ENCODE measurements around the gene ERICH6B.
"Not testable (repeated sequence)": the region's sequence is repeated elsewhere in the genome, so short reads cannot be mapped to it uniquely, and the experiment has no call there.

Gene ERICH6B

GRCh38 chr13:45659536-45659935, 44.0 kb upstream of the ERICH6B start:
- no peaks in the 10 kb centered on the region for H3K79me2 ChIP-seq (ENCODE audit: insufficient read depth, low read length)
- H3K4me3 ChIP-seq (ENCODE audit: insufficient read depth, low read length, poor library complexity, severe bottlenecking) = no peak overlapping the region
- H3F3A ChIP-seq (ENCODE audit: insufficient read depth) = no peaks in the 10 kb centered on the region
- H3K27me3 ChIP-seq (ENCODE audit: low read length) = no peaks in the 10 kb centered on the region
- H3K9ac ChIP-seq (ENCODE audit: low read length) = no peak overlapping the region
- H4K20me1 ChIP-seq (ENCODE audit: low read depth, low read length) = no peaks in the 10 kb centered on the region
- no peaks in the 10 kb centered on the region for H3K9me3 ChIP-seq (ENCODE audit: insufficient read depth, low read length)
- no peaks in the 10 kb centered on the region for H3K9me2 ChIP-seq (replicated peaks; ENCODE audit: insufficient read depth, low read length)
- H3K36me3 ChIP-seq (ENCODE audit: low read length) = no peaks in the 10 kb centered on the region
- H2AFZ ChIP-seq (ENCODE audit: low read depth, low read length, severe bottlenecking) = no peak overlapping the region
- H3K4me2 ChIP-seq (ENCODE audit: low read depth, low read length, poor library complexity, severe bottlenecking) = no peak overlapping the region
- no peak overlapping the region for H3K27ac ChIP-seq (ENCODE audit: low read depth, low read length)
- TF ChIP-seq EZH2phosphoT487 (conservative IDR thresholded peaks at IDR 0.05; ENCODE audit: low read length) (no peak), CTCF (IDR thresholded peaks at IDR 0.05; ENCODE audit: insufficient read depth, low read length, poor library complexity, severe bottlenecking) (no peak)

GRCh38 chr13:45658586-45659235, 43.2 kb upstream of the ERICH6B start:
- H3K9ac ChIP-seq (ENCODE audit: low read length) = no peak overlapping the region
- no peak overlapping the region for H3K27ac ChIP-seq (ENCODE audit: low read depth, low read length)
- no peaks in the 10 kb centered on the region for H3F3A ChIP-seq (ENCODE audit: insufficient read depth)
- no peaks in the 10 kb centered on the region for H3K9me3 ChIP-seq (ENCODE audit: insufficient read depth, low read length)
- H3K4me2 ChIP-seq (ENCODE audit: low read depth, low read length, poor library complexity, severe bottlenecking) = no peak overlapping the region
- no peaks in the 10 kb centered on the region for H3K79me2 ChIP-seq (ENCODE audit: insufficient read depth, low read length)
- H3K9me2 ChIP-seq (replicated peaks; ENCODE audit: insufficient read depth, low read length) = no peaks in the 10 kb centered on the region
- H3K36me3 ChIP-seq (ENCODE audit: low read length) = no peaks in the 10 kb centered on the region
- H4K20me1 ChIP-seq (ENCODE audit: low read depth, low read length) = no peaks in the 10 kb centered on the region
- no peak overlapping the region for H2AFZ ChIP-seq (ENCODE audit: low read depth, low read length, severe bottlenecking)
- no peaks in the 10 kb centered on the region for H3K27me3 ChIP-seq (ENCODE audit: low read length)
- TF ChIP-seq EZH2phosphoT487 (conservative IDR thresholded peaks at IDR 0.05; ENCODE audit: low read length) (no peak), CTCF (IDR thresholded peaks at IDR 0.05; ENCODE audit: insufficient read depth, low read length, poor library complexity, severe bottlenecking) (no peak)
- no peak overlapping the region for H3K4me3 ChIP-seq (ENCODE audit: insufficient read depth, low read length, poor library complexity, severe bottlenecking)

GRCh38 chr13:45654633-45655349, 39.3 kb upstream of the ERICH6B start:
- Histone ChIP-seq H2AFZ (ENCODE audit: low read depth, low read length, severe bottlenecking) (no peak overlapping the region), H3K27ac (ENCODE audit: low read depth, low read length) (no peak overlapping the region), H3K27me3 (ENCODE audit: low read length) (no peaks in the 10 kb centered on the region), H3K4me3 (ENCODE audit: insufficient read depth, low read length, poor library complexity, severe bottlenecking) (no peak overlapping the region), H3K9me3 (ENCODE audit: insufficient read depth, low read length) (no peaks in the 10 kb centered on the region), H3K9ac (ENCODE audit: low read length) (no peak overlapping the region), H3K4me2 (ENCODE audit: low read depth, low read length, poor library complexity, severe bottlenecking) (no peak overlapping the region), H4K20me1 (ENCODE audit: low read depth, low read length) (no peaks in the 10 kb centered on the region), H3K9me2 (replicated peaks; ENCODE audit: insufficient read depth, low read length) (no peaks in the 10 kb centered on the region), H3K79me2 (ENCODE audit: insufficient read depth, low read length) (no peaks in the 10 kb centered on the region), H3K36me3 (ENCODE audit: low read length) (no peaks in the 10 kb centered on the region), H3F3A (ENCODE audit: insufficient read depth) (no peaks in the 10 kb centered on the region)
- TF ChIP-seq EZH2phosphoT487 (conservative IDR thresholded peaks at IDR 0.05; ENCODE audit: low read length) = no peak
- no peak for TF ChIP-seq CTCF (IDR thresholded peaks at IDR 0.05; ENCODE audit: insufficient read depth, low read length, poor library complexity, severe bottlenecking)

GRCh38 chr13:45645263-45645662, 29.7 kb upstream of the ERICH6B start:
- not testable (repeated sequence) for H3K27ac ChIP-seq (ENCODE audit: low read depth, low read length); H3F3A ChIP-seq (ENCODE audit: insufficient read depth); H4K20me1 ChIP-seq (ENCODE audit: low read depth, low read length); H3K79me2 ChIP-seq (ENCODE audit: insufficient read depth, low read length); H3K4me3 ChIP-seq (ENCODE audit: insufficient read depth, low read length, poor library complexity, severe bottlenecking); H2AFZ ChIP-seq (ENCODE audit: low read depth, low read length, severe bottlenecking); H3K9ac ChIP-seq (ENCODE audit: low read length); H3K36me3 ChIP-seq (ENCODE audit: low read length); H3K27me3 ChIP-seq (ENCODE audit: low read length); H3K4me2 ChIP-seq (ENCODE audit: low read depth, low read length, poor library complexity, severe bottlenecking); H3K9me2 ChIP-seq (replicated peaks; ENCODE audit: insufficient read depth, low read length)
- peaks cover 16% of the 10 kb centered on the region; the same call in 1 of the 2 replicates for H3K9me3 ChIP-seq (ENCODE audit: insufficient read depth, low read length)

GRCh38 chr13:45642159-45642558, 26.6 kb upstream of the ERICH6B start:
- H3K36me3 ChIP-seq (ENCODE audit: low read length); H3K4me3 ChIP-seq (ENCODE audit: insufficient read depth, low read length, poor library complexity, severe bottlenecking); H3K4me2 ChIP-seq (ENCODE audit: low read depth, low read length, poor library complexity, severe bottlenecking); H3K9me2 ChIP-seq (replicated peaks; ENCODE audit: insufficient read depth, low read length); H3K79me2 ChIP-seq (ENCODE audit: insufficient read depth, low read length); H4K20me1 ChIP-seq (ENCODE audit: low read depth, low read length); H2AFZ ChIP-seq (ENCODE audit: low read depth, low read length, severe bottlenecking); H3K9ac ChIP-seq (ENCODE audit: low read length); H3K27ac ChIP-seq (ENCODE audit: low read depth, low read length); H3F3A ChIP-seq (ENCODE audit: insufficient read depth); H3K27me3 ChIP-seq (ENCODE audit: low read length): not testable (repeated sequence)
- peaks cover 16% of the 10 kb centered on the region; the same call in 1 of the 2 replicates for H3K9me3 ChIP-seq (ENCODE audit: insufficient read depth, low read length)

Data from SU-DHL-6 (cell line).